A549 (cell line): ENCODE measurements around the gene NDUFA12. TPM values are rescaled to one million over a fixed set of nuclear protein-coding genes. Genes with fewer than 3 reads are reported as not detected.

Source experiments
- ATAC-seq, 2 experiments: fragments of 200-7000 bp in 1 of 2; fragments of >200 bp in 1 of 2; cut with Nextera tagmentation in 1 of 2; cut with Tn5 transposase in 1 of 2; 3 replicates each; pipeline versions ENCODE4 v1.8.0 to v1.9.1; 2018 to 2020; ENCODE audit warnings: mild to moderate bottlenecking in 1 of 2, moderate library complexity in 1 of 2
- CTCF ChIA-PET: fragments of 300-600 bp; sonication (Branson Sonifier 250); formaldehyde crosslinking; extraction: SDS; loops from one replicate; lab custom pipeline; 2021; ENCODE audit warnings: antibody characterized with exemption, inconsistent platforms; lab: Yijun Ruan, JAX
- POLR2A ChIA-PET: fragments of 350-600 bp; formaldehyde crosslinking; extraction: SDS; loops from one replicate; lab custom pipeline; 2021; ENCODE audit warnings: antibody characterized with exemption, inconsistent platforms; lab: Yijun Ruan, JAX
- DNase-seq, 2 experiments: peaks; one replicate each; pipeline versions ENCODE4 v3.0.0 to v3.0.0-alpha.2; 2011 to 2016; ENCODE audit warnings: low read depth in 1 of 2, low spot score in 1 of 2
- FAIRE-seq: peaks from 2 replicates; lab custom pipeline; 2011; peaks lifted over from hg19 to GRCh38; lab: Jason Lieb, UNC
- H3K27ac ChIP-seq, 2 experiments: fragments of >200 bp; sonication (Bioruptor Twin); formaldehyde crosslinking; 3 replicates each; pipeline ENCODE4 v1.5.1; 2016 to 2017
- H3K4me1 ChIP-seq: fragments of >200 bp; sonication (Bioruptor Twin); formaldehyde crosslinking; 3 replicates; pipeline ENCODE4 v1.6.1; 2016
- H3K4me2 ChIP-seq: fragments of >200 bp; sonication (Bioruptor Twin); formaldehyde crosslinking; 3 replicates; pipeline ENCODE4 v1.6.1; 2016
- H3K4me3 ChIP-seq: fragments of >200 bp; sonication (Bioruptor Twin); formaldehyde crosslinking; 3 replicates; pipeline ENCODE4 v1.5.1; 2016
- H3K9me3 ChIP-seq: fragments of >200 bp; sonication (Bioruptor Twin); formaldehyde crosslinking; 3 replicates; pipeline ENCODE4 v1.6.1; 2016
- ATOH8 ChIP-seq: fragments of 250-450 bp; sonication (Bioruptor Pico); IDR thresholded peaks from 2 replicates; pipeline ENCODE4 v1.5.0; 2020; ENCODE audit warnings: low read depth, mild to moderate bottlenecking, moderate library complexity
- BHLHE40 ChIP-seq: IDR thresholded peaks from 2 replicates; pipeline ENCODE4 v1.6.1; 2012; ENCODE audit warnings: low read depth, low read length, inconsistent platforms
- CBX2 ChIP-seq: fragments of 200-600 bp; sonication (generic); IDR thresholded peaks from 2 replicates; pipeline ENCODE4 v1.6.1; 2016; ENCODE audit warnings: low read depth, mild to moderate bottlenecking, borderline replicate concordance
- EHF ChIP-seq: fragments of 250-450 bp; sonication (Bioruptor Pico); IDR thresholded peaks from 2 replicates; pipeline ENCODE4 v1.5.0; 2020; ENCODE audit warnings: mild to moderate bottlenecking
- FOSL2 ChIP-seq, 2 experiments: fragments of 450-650 bp in 1 of 2; fragments of >200 bp in 1 of 2; sonication (Bioruptor Twin) in 1 of 2; formaldehyde crosslinking; IDR thresholded peaks; 2 replicates each; pipeline versions ENCODE4 v1.5.0 to v1.6.1; 2016 to 2020; ENCODE audit warnings: mild to moderate bottlenecking in 1 of 2, moderate library complexity in 1 of 2
- HES2 ChIP-seq: fragments of >200 bp; sonication (Bioruptor Twin); formaldehyde crosslinking; IDR thresholded peaks from 2 replicates; pipeline ENCODE4 v1.6.1; 2016
- HOXA7 ChIP-seq: fragments of 250-450 bp; sonication (Bioruptor Pico); IDR thresholded peaks from 2 replicates; pipeline ENCODE4 v1.5.0; 2020; ENCODE audit warnings: mild to moderate bottlenecking, moderate library complexity
- HOXB13 ChIP-seq: fragments of 250-450 bp; sonication (Bioruptor Pico); IDR thresholded peaks from 2 replicates; pipeline ENCODE4 v1.5.0; 2020; ENCODE audit warnings: low read depth, mild to moderate bottlenecking, moderate library complexity
- JUNB ChIP-seq: fragments of >200 bp; sonication (Bioruptor Twin); formaldehyde crosslinking; IDR thresholded peaks from 2 replicates; pipeline ENCODE4 v1.6.1; 2016
- KDM1A ChIP-seq: fragments of 200-600 bp; sonication (generic); IDR thresholded peaks from 2 replicates; pipeline ENCODE4 v1.6.1; 2016; ENCODE audit warnings: low read depth, mild to moderate bottlenecking
- MAFK ChIP-seq: fragments of 450-650 bp; IDR thresholded peaks from 2 replicates; pipeline ENCODE4 v1.6.1; 2014; ENCODE audit not compliant: partially characterized antibody
- NFE2L2 ChIP-seq: fragments of 150-350 bp; conservative IDR thresholded peaks from 2 replicates; pipeline ENCODE4 v1.6.1; 2014; ENCODE audit warnings: low read length
- RAD21 ChIP-seq, 2 experiments: fragments of >200 bp in 1 of 2; sonication (Bioruptor Twin) in 1 of 2; formaldehyde crosslinking in 1 of 2; IDR thresholded peaks in 1 of 2; conservative IDR thresholded peaks in 1 of 2; 2 replicates in 1 of 2; 3 replicates in 1 of 2; pipeline ENCODE4 v1.6.1; 2012 to 2018; ENCODE audit warnings: inconsistent platforms in 1 of 2
- RCOR1 ChIP-seq: fragments of 150-350 bp; IDR thresholded peaks from 2 replicates; pipeline ENCODE4 v1.6.1; 2014; ENCODE audit warnings: antibody characterized with exemption, low read length, low read depth
- RFX5 ChIP-seq: fragments of 450-650 bp; IDR thresholded peaks from 2 replicates; pipeline ENCODE4 v1.7.1; 2014; ENCODE audit warnings: antibody characterized with exemption, mild to moderate bottlenecking, moderate library complexity
- SREBF2 ChIP-seq: fragments of 450-650 bp; IDR thresholded peaks from 2 replicates; pipeline ENCODE4 v1.6.1; 2014; ENCODE audit warnings: mild to moderate bottlenecking, moderate library complexity
- ZC3H11A ChIP-seq: fragments of 450-650 bp; IDR thresholded peaks from 2 replicates; pipeline ENCODE4 v1.6.1; 2014; ENCODE audit warnings: antibody characterized with exemption, mild to moderate bottlenecking
- WGBS: methylation state at CpG from one replicate; pipeline ENCODE4 v1.1.6; 2017; ENCODE audit errors: missing lambda C conversion rate; 5-methylcytosine and 5-hydroxymethylcytosine counted together
- polyA plus RNA-seq, 4 experiments: library from polyadenylated mRNA; depleted of rRNA in 3 of 4; stranded (reverse); fragments of >200 nt; fragmentation: RNase III in 1 of 4; extraction: RNeasy Plus Mini Kit Qiagen cat#74134 plus additional on column Dnase treatment in 1 of 4; gene quantifications; 2 replicates in 3 of 4; 3 replicates in 1 of 4; pipeline ENCODE4 v1.2.3, GENCODE V29; 2011 to 2017
- TF ChIP-seq, protein P1 (sequence below): fragments of 200-600 bp; sonication (generic); IDR thresholded peaks from 2 replicates; pipeline ENCODE4 v1.6.1; 2016; ENCODE audit warnings: antibody characterized with exemption, mild to moderate bottlenecking, moderate library complexity

NDUFA12 gene
- polyA plus RNA-seq, 2 of the 4 experiments (the other 2 are of a cell fraction): 207 to 257 TPM

DNA sequence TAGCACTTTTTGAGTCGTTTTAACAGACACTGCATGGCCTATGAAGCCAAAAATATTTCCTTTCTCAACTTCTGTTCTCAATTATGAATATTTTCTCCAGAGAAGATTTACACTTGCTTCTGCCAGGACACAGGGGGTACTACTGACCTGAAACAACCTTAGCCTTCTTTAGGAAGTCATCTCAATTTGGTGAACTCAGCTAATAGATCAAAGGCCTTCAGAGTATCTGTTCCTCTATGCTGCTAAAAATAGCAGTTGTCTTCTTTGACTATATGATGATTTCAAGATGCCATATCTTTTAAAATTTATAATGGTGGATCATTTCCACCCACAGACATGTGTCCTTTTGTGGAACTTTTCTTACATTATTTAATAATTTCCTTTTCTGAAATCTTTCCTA, 14.0 kb upstream of the NDUFA12 start (continued):
- TF ChIP-seq ATOH8: no peak

DNA sequence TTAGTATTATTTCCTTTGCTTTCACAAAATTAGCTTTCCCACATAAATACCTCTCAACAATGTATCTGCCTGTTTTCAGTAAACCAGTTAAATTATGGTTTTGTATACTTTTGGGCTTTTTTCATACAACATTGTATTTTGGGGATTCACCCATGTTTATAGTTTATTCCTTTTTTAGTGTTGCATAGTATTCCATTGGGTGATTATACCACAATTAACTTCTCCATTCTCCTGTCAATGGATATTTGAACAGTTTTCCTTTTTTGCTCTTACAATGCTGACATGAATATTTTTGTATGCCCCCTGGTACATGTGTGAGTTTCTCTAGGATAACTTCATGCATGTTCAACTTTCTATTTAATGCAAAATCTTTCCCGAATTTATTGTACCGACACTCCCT, 12.6 kb upstream of the NDUFA12 start:
- TF ChIP-seq RCOR1 (no peak), KDM1A (peak; percentile 42; the same call in 1 of the 2 replicates)
- ChIA-PET POLR2A (no interaction called here), CTCF (interaction anchor here (1.2 kb wide), 1 partner anchor 57 kb away, joined by 3 read pairs; the partner anchor contains the start of gene NR2C1)
- 100% methylated on average over 2 of the region's 2 CpGs for WGBS
- FAIRE-seq: peak; percentile 36
- no peak for ATAC-seq
- H3K4me2 ChIP-seq: no peak overlapping the region
- DNase-seq: no peak
- no peaks in the 10 kb centered on the region for H3K4me1 ChIP-seq
- H3K4me3 ChIP-seq: no peak overlapping the region
- H3K9me3 ChIP-seq: no peaks in the 10 kb centered on the region
- H3K27ac ChIP-seq: no peak overlapping the region

GRCh38 chr12:95014554-95014953, 11.1 kb upstream of the NDUFA12 start:
- H3K4me2 ChIP-seq: no peak overlapping the region
- CTCF ChIA-PET: interaction anchor here (0.6 to 1.1 kb wide), 2 partner anchors 11 to 400 kb away, joined by 3 to 4 read pairs; partner anchors contain the start of gene NDUFA12
- TF ChIP-seq EHF (CRISPR knock-in tag): no peak
- TF ChIP-seq RCOR1: no peak
- no peak for TF ChIP-seq HES2
- TF ChIP-seq, all 56 proteins: peak for 0
- Histone ChIP-seq H3K4me3 (no peak overlapping the region), H3K4me1 (no peaks in the 10 kb centered on the region), H3K27ac (no peak overlapping the region), H3K9me3 (no peaks in the 10 kb centered on the region)
- POLR2A ChIA-PET: interaction anchor here (1.3 kb wide), 1 partner anchor 11 kb away, joined by 4 read pairs; the partner anchor contains the start of gene NDUFA12
- DNase-seq: peak in 1 of 2 experiments; percentile 3
- peak in 1 of 2 experiments; percentile 50; a peak in 3 of 6 replicates for ATAC-seq
- FAIRE-seq: no peak

DNA sequence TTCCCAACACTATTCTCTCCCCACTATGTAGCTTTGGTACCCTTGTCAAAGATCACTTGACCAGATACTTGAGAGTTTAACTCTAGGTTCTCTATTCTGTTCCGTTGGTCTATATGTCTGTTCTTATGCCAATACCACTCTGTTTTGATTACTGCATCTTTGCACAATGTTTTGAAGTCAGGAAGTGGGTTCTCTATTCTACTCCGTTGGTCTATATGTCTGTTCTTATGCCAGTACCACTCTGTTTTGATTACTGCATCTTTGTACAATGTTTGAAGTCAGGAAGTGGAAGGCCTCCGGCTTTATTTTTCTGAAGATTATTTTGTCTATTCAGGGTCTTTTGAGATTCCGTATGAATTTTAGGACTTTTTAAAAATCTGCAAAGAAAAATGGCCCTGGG, 2.7 kb upstream of the NDUFA12 start:
- DNase-seq (no peak), FAIRE-seq (no peak), ATAC-seq (no peak)
- H3K4me2 ChIP-seq: no peak overlapping the region
- peaks cover 22% of the 10 kb centered on the region for H3K9me3 ChIP-seq
- 74% methylated on average over 4 of the region's 4 CpGs for whole genome bisulfite sequencing
- no peak overlapping the region for H3K4me3 ChIP-seq
- H3K4me1 ChIP-seq: no peaks in the 10 kb centered on the region; the same call in 2 of the 3 replicates
- TF ChIP-seq HOXB13 (CRISPR knock-in tag) (no peak), JUNB (no peak), NFE2L2 (no peak), KDM1A (no peak), HOXA7 (CRISPR knock-in tag) (no peak), RAD21 (conservative IDR thresholded peaks at IDR 0.05 in 1 of 2, IDR thresholded peaks at IDR 0.05 in 1 of 2) (no peak), ZC3H11A (no peak), SREBF2 (no peak), BHLHE40 (no peak), CBX2 (no peak), FOSL2 (IDR thresholded peaks at IDR 0.05) (no peak), FOSL2 (CRISPR knock-in tag; IDR thresholded peaks at IDR 0.05) (no peak), MAFK (no peak), RFX5 (no peak)
- TF ChIP-seq, protein P1, sequence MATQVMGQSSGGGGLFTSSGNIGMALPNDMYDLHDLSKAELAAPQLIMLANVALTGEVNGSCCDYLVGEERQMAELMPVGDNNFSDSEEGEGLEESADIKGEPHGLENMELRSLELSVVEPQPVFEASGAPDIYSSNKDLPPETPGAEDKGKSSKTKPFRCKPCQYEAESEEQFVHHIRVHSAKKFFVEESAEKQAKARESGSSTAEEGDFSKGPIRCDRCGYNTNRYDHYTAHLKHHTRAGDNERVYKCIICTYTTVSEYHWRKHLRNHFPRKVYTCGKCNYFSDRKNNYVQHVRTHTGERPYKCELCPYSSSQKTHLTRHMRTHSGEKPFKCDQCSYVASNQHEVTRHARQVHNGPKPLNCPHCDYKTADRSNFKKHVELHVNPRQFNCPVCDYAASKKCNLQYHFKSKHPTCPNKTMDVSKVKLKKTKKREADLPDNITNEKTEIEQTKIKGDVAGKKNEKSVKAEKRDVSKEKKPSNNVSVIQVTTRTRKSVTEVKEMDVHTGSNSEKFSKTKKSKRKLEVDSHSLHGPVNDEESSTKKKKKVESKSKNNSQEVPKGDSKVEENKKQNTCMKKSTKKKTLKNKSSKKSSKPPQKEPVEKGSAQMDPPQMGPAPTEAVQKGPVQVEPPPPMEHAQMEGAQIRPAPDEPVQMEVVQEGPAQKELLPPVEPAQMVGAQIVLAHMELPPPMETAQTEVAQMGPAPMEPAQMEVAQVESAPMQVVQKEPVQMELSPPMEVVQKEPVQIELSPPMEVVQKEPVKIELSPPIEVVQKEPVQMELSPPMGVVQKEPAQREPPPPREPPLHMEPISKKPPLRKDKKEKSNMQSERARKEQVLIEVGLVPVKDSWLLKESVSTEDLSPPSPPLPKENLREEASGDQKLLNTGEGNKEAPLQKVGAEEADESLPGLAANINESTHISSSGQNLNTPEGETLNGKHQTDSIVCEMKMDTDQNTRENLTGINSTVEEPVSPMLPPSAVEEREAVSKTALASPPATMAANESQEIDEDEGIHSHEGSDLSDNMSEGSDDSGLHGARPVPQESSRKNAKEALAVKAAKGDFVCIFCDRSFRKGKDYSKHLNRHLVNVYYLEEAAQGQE: no peak
- no peak overlapping the region for H3K27ac ChIP-seq
- CTCF ChIA-PET: no interaction called here
- POLR2A ChIA-PET: no interaction called here
